HS-27A (cell line): ENCODE results near the gene PDGFB.

Experiments
- DNase-seq: peaks from one replicate; pipeline ENCODE4 v3.0.0-alpha.2; 2012; ENCODE audit warnings: low read depth, missing footprints

Gene PDGFB

DNA sequence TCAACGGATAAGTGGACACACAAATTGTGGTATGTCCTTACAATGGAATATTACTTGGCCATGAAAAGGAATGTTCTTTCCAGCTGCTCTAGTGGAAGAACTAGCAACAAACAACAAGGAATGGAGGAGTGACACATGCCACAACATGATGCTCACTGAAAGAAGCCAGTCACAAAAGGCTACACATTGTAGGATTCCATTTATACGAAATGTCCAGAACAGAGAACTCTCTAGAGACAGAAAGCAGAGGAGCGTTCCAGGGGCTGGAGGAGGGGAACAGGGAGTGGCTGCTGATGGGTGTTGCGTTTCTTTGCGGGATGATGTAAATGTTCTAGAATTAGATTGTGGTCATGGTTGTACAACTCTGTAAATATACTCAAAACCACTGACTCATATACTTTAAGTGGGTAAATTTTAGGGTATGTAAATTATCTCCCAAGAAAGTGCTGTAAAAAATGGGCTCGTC lies 32.4 kb upstream of the PDGFB start:
- DNase-seq, result no peak

DNA sequence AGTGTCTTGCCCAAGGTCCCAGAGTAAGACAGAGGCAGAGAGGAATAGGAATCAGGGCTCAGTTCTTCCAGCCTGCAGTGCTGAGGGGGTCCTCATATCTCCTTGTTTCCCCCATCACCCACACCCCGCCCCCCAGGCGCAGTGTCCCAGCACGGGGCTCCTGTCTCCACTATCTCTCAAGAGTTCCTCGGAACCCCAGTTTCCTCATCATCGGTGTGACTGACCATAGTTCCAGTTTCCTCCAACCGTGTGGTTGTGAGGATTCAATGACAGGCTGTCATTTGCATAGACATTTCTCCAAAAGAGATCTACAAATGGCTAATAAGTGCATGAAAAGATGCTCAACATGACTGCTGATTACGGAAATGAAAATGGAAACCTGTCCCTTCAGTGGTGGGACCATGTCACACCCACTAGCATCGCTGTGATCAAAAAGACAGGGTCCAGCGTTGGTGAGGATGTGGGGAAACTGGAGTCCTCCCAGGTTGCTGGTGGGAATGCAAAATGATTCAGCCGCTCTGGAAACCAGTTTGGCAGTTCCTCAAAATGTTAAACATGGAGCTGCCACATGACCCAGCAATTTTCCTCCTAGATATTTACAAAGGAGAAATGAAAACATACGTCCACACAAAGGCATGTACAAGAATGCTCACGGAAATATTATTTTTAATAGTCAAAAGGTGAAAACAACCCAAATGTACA lies 31.8 kb upstream of the PDGFB start:
- no peak for DNase-seq

DNA sequence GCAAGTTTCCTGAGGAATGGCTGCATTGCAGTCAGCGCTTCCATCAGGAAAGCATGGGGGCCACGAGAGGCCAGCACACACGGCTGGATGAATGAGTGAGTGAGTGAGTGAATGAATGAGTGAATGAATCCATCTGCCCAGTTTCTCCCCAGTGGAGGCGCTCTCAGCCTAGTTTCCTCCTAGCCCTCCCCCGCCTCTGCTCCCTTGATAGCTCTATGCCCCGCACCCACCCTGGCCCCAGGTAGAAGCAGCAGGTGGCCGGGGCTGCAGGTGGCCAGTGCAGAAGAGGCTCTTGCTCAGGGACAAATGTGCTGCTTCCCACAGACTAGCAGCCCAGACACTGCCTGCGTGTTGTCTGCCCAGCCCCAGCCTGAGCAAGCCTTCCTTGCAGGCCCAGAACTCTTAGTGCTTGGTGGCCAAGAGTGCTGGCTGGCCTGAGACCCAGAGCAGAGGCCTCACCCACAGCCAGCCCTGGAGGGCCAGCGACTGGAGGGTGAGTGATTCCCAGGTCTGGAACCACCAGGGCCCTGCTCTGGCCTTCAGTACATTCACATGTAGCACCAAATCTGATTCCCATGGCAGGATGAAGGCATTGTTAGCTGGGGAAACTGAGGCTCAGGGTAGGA lies 31.1 kb upstream of the PDGFB start:
- DNase-seq, result no peak

DNA sequence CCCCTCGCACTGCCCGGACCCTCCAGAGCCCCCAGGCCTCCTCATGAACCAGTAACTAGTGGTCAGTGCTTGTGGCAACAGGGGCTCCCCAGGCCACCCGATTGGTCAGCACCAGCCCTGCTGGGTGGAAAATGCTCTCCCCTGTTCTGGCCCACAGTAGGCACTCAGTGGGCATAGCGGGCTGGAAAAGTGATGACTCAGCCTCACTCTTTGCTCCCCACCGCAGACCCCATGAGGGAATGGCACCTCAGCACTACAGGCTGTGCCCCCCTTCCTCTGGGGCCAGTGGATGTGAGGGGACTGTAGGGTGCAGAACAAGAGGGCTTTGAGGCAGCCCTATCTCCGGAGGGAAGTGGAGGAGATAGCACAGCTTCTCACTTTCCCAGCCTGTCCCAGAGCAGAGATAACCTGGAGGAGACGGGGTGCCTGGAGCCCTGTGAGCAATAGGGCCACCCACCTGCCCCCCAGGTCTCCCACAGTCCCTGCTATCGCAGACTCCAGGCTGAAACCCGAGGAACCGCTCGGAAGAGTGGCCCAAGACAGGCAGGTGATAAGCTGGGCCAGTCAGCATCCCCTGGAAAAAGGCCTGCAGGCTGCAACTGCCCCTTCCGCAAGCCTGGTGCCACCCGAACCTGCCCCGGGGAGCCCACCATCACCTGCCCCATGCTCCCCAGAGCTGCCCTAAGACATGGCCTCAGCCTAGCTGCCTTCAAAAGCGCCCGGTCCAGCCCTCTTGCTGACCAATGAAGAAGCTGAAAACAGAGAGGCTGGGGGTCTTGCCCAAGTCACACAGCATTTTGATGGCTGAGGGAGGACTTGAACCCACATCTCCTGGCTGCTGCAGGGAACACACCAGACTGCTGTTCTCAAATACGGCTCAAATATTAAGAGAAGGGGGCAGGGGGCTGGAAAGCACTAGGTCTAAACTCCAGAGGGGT lies 29.4 kb upstream of the PDGFB start:
- no peak for DNase-seq

DNA sequence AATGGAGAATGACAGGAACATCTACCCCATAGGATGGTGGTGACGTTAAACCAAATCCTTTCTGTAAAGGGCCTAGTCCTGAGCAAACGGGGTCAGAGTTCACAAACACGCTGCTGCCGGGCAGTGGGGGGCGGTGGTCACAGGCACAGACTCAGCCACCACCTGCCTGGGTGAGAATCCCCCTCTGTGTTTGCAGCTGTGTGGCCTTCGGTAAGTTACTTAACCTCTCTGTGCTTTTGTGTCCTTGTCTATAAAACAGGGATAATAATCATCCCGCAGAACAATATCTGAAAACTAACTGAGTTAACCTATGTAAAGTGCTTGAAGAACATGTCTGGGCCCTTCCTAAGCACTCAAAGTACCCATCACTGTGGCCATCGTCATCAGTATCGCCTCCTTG lies 26.0 kb upstream of the PDGFB start:
- DNase-seq, result no peak

DNA sequence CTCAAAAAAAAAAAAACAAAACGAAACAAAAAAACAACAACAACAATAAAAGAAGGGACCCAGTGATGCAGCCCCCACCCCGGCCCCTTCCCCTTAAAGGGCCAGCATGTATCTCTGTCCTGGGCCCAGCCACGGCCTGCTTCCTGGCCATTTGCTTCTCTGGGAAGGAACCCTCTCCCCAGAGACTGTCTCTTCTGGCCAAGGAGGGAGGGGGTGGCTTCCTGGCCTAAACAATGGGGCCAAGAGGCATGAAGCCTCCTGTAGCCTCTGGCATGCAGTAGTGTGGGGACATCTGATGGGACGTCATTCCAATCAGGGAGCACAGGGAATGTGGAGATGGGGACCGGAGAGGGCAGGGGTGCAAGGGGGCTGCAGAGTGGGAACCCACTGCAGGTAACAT lies 25.5 kb upstream of the PDGFB start:
- DNase-seq, result no peak

DNA sequence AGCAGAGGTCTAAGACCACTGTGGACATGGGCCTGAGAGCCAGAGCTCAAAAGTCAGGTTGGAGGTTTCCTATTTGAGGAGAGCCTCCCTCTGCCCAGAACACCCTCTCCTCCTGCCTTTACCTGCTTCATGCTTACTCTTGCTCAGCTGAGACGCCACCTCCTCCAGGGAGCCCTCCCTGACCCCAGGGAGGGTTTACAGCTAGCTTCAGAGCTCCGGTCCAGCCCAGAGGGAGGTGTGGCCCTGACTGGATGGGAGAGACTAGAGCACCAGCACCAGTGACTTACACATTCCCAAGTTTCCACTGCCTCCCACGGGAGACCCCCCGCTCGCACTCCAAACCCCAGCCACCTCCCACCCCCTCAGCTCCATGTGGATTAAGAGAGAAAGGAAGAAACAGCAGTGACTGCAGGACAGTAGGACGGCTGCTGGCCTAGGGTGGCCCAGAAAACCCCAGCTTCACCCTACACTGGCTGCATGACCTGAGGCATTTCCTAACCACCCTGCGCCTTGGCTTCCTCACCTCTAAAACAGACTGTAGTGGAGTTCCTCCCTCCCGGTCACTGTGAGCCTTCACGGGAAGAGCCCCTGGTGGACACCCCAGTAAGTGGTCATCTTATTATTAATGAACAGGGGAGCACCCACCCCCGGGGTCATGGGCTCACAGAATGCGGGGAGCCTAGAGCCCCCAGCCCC lies 24.5 kb upstream of the PDGFB start:
- DNase-seq, result no peak

DNA sequence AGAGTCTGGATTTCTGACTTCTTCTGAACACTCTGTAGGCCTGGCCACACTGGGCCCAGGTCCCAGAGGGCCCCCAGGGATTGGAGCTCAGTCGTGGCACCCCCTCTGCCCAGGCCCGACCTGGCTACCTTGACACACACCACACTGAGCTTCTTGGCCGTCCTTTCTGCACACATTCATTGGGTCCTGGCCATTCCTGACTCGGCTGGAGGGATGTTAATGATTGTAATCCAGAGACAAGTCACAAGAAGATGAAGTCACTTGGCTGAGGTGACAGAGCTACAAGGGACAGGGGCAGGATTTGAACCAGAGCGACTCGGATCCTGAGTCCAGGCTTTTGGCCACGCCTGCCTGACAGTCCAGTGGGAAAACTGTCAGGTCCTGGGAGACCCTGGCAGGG lies 23.9 kb upstream of the PDGFB start:
- DNase-seq, result no peak

DNA sequence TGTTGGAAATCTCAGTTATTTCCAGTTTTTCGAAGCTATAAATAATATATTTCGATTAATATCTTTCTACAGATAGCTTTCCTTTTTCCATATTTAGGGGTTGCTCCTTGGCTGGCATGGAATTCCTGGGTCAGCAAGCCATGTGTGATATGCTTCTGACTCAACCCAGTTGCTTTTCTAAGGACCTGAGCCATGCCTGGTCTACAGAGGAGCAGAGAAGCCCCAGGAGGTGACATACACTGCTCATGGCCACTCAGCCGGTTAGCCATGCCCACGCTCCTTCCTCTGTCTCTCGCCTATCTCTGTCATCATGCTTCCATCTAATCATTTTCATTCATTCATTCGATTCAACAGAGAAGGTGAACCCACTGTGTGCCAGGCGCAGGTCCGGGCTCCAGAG lies 23.2 kb upstream of the PDGFB start:
- DNase-seq, result no peak

DNA sequence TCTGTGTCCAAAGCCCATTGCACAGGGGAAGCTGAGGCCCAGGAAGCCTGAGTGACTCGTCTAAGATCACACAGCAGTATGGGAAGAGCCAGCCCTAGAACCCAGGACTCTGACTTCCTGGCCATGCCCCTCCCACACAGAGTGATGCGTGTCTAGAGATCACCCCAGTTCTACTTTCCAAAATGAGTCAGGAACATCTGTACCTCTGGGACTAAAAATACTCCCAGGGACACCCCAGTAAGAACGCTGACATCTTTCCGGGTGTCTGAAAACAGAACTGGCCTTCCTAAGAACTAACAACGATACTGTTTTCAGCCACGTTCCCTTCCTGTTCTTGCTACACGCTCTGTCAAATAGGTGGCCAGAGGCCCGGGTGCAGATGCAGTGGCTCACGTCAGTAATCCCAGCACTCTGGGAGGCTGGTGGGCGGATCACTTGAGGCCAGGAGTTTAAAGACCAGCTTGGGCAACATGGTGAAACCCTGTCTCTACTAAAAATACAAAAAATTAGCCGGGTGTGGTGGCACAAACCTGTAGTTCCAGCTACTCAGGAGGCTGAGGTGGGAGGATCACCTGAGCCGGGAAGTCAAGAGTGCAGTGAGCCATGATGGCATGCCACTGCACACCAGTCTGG lies 21.7 kb upstream of the PDGFB start:
- DNase-seq, result no peak

DNA sequence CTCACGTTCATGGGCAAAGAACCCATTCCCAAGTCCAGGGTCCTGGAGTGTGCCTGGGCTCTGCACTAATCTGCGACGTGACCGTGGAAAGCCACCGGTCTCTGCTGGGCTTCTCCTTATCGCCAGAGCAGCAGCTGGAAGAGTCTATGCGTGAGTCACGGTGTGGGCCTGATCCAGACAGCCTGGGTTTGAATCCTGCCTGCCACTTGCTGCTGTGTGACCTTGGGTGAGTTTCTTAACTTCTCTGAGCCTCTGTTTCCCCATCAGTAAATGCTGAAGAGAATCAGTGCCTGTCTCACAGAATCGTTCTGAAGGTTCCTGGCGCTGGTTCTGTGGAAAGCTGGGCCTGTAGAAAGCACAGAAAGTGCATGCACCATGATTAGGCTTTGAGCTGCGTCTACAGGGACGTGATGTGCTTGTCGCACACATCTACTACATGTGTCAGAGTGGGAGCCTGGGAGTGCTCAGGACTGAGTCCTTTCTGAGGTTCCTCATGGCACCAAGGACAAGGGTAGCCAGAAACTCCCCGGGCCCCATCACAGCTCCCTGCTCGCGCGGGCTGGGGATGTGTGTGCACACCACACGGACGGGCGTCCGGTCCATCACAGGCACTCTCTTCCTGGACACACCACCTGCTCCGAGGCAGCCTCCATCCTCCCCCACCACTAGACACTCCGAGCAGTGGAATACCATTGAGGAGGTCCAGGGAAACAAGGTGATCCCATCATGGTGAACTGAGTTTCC lies 20.5 kb upstream of the PDGFB start:
- DNase-seq, result no peak

DNA sequence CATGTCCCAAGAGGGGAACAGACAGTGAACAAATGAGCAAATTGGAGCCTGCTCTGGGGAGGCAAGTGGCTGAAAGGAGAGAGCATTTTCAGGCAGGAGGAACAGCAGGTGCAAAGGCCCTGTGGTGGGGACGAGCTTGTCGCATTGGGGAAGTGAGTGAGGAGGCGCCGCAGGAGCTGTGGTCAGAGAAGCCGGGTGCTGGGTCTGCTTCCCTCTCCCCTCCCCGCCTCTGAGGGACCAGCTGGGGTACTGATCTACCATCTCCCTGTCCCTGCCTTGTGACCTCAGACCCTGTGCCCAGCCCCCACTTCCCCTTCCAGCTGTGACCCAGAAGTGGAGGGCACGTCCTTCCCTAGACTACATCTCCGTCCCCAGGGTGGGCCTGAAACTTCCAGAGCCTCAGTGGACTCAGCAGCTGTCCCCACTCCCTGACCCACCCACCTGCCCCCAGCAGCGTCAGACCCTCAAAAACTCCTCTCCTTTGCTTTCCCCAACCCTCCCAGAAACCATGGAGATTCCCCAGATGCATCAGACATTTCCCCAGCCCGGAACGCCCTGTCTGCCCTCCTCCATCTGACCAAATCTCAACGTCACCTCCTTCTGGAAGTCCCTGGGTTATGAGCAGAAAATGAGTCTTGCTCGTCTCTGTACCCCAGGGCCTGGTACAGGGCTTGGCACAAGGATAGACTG lies 19.7 kb upstream of the PDGFB start:
- no peak for DNase-seq

DNA sequence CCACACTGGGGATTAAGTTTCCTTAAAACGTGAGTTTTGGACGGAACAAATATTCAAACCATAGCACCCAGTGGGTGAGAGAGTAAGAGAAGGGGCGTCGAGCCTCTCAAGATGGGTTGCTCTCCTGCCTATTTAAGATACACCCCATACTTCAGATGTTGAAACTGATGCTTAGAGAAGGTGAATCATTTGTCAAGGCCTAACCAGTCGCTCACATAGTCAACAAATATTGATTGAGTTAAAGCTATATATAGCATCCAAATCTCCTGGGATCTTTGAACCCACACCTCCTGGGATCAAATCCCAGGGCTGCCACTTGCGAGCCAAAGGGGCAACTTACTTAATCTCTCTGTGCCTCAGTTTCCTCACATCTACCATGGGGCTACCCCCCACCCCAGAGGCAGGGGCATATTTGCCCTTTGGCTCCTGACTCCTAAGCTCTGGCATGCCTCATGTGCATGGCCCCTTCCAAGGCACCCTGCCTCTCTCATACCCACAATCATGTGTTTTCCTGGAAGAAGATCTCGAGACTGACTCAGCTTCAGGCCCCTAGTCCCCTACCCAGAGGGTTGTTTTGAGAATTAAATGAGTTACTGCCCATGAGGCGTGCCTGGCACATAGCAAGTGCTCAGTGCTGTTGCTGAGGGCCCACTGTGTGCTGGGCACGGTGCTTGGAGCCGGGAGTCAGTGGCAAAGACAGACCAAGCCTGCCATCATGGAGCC lies 19.0 kb upstream of the PDGFB start:
- DNase-seq, result no peak

DNA sequence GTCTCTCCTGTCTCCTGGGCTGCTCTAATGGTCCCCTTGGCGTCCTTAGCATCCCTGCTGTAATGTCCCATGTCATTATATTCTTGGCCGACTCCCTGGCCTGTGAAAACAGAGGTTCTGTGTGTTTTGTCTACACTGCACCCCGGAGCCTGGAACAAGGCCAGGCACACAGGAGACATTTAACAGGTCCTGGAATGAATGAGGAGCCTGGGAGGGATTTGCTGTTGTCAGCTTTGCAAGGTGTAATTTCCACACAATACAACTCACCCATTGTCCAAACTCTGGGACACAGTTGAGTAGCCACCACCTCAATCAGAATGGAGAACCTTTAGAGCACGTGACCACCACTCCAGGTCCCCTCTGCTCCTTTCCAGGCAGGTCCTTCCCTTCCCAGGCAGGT lies 14.9 kb upstream of the PDGFB start:
- no peak for DNase-seq

DNA sequence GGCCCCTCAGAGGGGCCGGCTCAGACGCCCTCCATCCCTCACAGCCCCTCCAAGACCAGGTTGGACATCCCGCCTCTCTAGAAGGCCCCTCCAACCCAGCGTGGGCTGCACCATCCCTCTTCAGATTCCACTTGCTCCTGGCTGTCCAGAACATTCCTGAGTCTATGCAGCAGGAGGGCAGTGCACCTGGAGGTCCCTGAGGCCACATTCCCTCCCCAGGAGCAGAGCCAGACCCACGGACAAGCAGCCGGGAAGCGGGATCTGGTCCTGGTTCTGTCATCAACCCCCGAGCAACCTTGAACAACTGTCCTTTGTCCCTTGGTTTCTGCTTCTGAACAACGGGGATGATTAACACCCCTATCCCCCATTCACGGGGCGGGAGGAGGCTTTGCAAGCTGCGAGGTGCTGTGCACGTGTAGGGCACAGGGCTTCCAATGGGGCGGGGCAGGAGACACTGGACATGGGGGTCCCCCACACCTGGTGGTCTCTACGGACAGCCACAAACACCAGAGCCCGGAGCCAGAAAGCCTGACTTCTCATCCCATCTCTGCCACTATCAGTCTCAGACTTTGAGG lies 13.2 kb upstream of the PDGFB start:
- no peak for DNase-seq

DNA sequence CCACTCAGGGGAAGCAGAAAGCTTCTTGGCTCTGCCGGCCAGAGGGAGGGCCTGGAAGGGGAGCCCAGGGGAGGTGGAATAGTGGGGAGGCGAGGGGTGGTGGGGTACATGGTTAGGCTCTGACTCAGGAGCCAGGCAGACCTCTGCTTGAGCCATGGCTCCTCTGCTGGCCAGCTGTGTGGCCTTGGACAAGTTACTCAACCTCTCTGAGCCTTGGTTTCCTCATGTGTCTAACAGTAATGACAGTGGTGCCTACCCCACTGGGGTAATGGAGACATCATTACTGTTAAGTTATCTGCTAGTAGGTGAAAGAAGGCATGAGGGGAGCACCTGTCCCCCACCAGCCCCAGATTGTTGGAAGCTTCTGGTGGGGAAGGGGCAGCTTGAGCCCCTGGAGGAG lies 12.2 kb upstream of the PDGFB start:
- DNase-seq, result no peak

DNA sequence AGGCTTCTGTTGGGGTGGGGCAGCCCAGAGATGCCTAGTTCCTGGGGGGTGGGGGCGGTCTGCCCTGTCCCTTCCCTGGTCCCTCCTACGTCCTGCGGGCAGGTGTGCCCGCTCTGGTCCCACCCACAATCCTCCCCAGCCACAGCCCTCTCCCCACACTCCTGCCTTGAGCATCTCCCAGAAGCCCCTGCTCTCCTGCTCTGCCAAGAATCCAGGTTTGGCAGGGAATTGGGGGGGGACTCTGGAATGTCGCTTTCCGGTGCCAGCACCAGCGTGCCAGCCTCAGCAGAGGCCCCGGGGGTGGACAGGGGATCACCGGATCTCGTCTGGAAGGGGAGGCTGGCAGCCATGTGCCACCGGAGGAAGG lies 11.4 kb upstream of the PDGFB start:
- DNase-seq, result no peak

DNA sequence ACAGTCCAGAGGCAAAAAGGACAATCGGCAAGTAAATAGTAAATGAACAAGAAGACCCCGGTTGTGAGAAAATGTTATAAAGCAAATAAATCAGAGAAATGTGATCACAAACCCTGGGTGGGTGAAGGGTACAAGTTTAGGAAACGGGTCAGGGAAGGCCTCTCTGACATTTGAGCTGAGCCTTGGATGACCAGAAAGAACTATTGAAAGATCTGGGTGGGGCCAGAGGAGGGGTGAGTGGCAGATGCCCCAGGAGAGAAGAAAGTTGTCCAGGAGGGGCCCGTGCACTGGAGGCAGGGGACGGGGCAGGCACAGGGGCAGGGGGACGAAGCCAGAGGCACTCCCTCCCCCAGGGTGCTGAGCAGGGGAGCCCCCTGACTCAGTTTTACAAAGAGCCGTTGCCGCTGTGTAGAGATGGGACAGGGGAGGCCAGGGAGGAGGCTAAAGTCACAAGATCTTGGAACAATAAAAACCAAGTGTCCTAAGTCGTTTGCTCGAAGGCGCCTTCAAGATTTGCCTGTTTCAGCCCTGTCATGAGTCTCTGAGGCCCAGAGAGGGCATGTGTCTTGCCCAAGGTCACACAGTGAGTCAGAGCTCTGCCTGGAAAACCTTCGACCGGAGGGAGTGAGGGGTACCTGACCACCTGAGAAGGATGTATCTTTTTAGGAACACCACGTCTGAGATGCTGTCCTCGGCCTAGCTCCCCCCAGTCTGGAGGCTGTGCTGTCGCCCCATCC lies 10.8 kb upstream of the PDGFB start:
- DNase-seq, result no peak

DNA sequence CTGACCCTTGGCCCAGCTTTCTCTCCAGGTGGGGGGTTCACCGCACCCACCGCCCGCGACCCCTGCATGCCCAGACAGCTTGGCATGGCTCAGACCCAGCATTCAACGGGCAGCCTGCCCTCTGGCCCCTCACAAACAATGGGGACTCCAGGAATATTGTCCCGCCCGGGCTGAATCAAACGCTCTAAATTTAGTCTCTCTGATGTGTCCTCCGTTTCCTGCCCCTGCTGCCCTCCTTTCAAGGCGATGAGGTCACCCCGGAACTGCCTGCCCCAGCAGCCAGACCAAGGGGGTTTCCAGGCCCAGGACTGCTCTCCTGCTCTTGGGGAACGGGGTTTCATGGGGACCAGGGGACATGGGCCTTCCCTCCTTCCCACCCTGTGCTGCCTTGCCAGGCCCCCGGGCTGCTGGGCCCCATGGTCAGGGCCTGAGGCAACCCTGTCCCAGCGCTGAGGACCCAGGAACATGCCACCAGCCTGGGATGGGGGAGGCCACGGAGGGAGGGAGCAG lies 10.1 kb upstream of the PDGFB start:
- no peak for DNase-seq
